ENCODE data around the gene TYMP.

DNA sequence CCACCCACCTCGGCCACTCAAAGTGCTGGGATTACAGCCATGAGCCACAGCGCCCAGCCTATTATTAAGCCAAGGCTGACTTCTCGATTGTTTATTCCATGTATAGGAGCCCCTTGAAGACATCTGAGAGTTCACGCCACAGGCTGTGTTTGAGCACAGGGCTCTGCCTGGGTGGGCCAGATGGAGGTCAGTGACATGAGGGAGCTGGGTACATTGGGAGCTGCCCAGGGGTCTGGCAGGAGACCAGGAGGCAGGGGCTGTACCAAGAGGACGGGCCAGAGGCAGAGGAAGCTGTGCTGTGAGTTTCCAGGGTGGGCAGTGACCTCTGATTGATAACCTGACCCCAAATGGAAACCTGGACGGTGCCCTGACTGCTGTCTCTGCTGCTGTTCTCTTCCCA, 27.7 kb downstream of the TYMP start:
- TF ChIP-seq POLR2A (IDR thresholded peaks at IDR 0.05; ENCODE audit: low read depth, low read length): no peak
- no peak for TF ChIP-seq TAF1 (IDR thresholded peaks at IDR 0.05; ENCODE audit: borderline replicate concordance, low read depth, low read length)

Data from GM12892 (cell line).